Gastrocnemius medialis (tissue), 4 donors: Measurements from ENCODE around the gene MRPL51. TPM values are rescaled to one million over a fixed set of nuclear protein-coding genes. Genes with fewer than 3 reads are reported as not detected.

Source experiments
- ATAC-seq, 2 donors: fragments of 150-250 bp; one replicate each; pipeline ENCODE4 v1.9.1; 2016
- DNase-seq, 2 donors: peaks; one replicate each; pipeline ENCODE4 v3.0.0-alpha.2; 2019
- H3K27ac ChIP-seq, 4 donors: fragments of 200-600 bp; sonication (generic); 1 replicate in 1 of 4; 2 replicates in 3 of 4; pipeline ENCODE4 v1.5.1; 2016 to 2018; ENCODE audit warnings: mild to moderate bottlenecking in 2 of 4, moderate library complexity in 1 of 4
- H3K27me3 ChIP-seq, 3 donors: fragments of 200-600 bp; sonication (generic) in 2 of 3; 1 replicate in 1 of 3; 2 replicates in 2 of 3; pipeline versions ENCODE4 v1.5.1 to v1.6.0; 2016 to 2019; ENCODE audit warnings: mild to moderate bottlenecking in 1 of 3, moderate library complexity in 1 of 3
- H3K36me3 ChIP-seq, 2 donors: fragments of 200-600 bp; sonication (generic) in 1 of 2; one replicate each; pipeline ENCODE4 v1.5.1; 2017 to 2018
- H3K4me1 ChIP-seq, 2 donors: fragments of 200-600 bp; sonication (generic) in 1 of 2; one replicate each; pipeline ENCODE4 v1.5.1; 2016 to 2017; ENCODE audit warnings: mild to moderate bottlenecking in 2 of 2
- H3K4me3 ChIP-seq, 4 donors: fragments of 200-600 bp; sonication (generic) in 3 of 4; 1 replicate in 1 of 4; 2 replicates in 3 of 4; pipeline ENCODE4 v1.5.1; 2016 to 2019; ENCODE audit warnings: mild to moderate bottlenecking in 2 of 4
- H3K9me3 ChIP-seq, 3 donors: fragments of 200-600 bp; sonication (generic) in 2 of 3; 1 replicate in 1 of 3; 2 replicates in 2 of 3; pipeline ENCODE4 v1.5.1; 2016 to 2019
- POLR2A ChIP-seq, 2 donors: fragments of 450-650 bp; IDR thresholded peaks; one replicate each; pipeline ENCODE4 v1.6.1; 2017; ENCODE audit warnings: antibody characterized with exemption in 2 of 2, mild to moderate bottlenecking in 2 of 2, moderate library complexity in 2 of 2
- in situ Hi-C, 4 donors: fragments of 200-750 bp; cut with MboI; loops; one replicate each; pipeline versions ENCODE4 v1.15.0 to v1.8.0; 2017; ENCODE audit warnings: low sequenced_read_pairs in 4 of 4
- intact Hi-C: fragments of 100-400 bp; cut with DNase I; formaldehyde crosslinking; loops from one replicate; pipeline ENCODE4 v1.15.1; 2023; ENCODE audit warnings: low total_unique reads
- total RNA-seq, 4 donors: library from RNA; depleted of rRNA; stranded (reverse); fragments of >200 nt; gene quantifications; one replicate each; pipeline versions ENCODE4 v1.1.0 to v1.2.3, GENCODE V29; 2016
- TF ChIP-seq, protein P1 (sequence below), 5 experiments: fragments of 450-650 bp in 3 of 5; fragments of 200-600 bp in 2 of 5; sonication (generic) in 2 of 5; IDR thresholded peaks in 4 of 5; conservative IDR thresholded peaks in 1 of 5; 1 replicate in 4 of 5; 2 replicates in 1 of 5; pipeline ENCODE4 v1.5.1; 2016 to 2019; ENCODE audit warnings: antibody characterized with exemption in 5 of 5, mild to moderate bottlenecking in 3 of 5, moderate library complexity in 3 of 5

The MRPL51 gene
- total RNA-seq, 4 donors from 2014 or later = 76.6 to 147 (median 124) TPM

DNA sequence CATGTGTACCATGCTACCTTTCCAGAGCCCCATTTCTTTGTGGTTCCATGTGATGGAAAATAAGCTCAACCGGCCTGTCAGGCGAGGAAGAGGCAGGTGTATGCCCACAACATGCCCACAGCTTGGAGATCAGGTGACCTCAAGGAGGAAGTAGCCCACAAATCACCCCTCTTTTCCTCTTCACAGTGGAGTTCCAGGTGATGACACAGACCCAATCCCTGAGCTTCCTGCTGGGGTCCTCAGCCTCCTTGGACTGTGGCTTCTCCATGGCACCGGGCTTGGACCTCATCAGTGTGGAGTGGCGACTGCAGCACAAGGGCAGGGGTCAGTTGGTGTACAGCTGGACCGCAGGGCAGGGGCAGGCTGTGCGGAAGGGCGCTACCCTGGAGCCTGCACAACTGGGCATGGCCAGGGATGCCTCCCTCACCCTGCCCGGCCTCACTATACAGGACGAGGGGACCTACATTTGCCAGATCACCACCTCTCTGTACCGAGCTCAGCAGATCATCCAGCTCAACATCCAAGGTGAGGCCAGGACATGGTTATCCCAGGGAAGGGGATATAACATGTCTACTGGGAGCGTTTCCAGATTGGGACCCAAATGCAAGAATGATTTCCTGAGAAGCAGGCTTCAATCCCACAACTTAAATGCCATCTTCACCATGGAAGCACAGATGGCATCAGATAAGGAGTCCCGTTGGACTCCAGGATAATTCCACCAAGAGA lies 35.7 kb downstream of the MRPL51 start:
- H3K4me3 ChIP-seq = no peak overlapping the region
- intact Hi-C loops (no loop called here), in situ Hi-C loops (loop anchor here in 1 of 4 donors (25.0 kb wide), 1 partner anchor 120 kb away; the partner anchor contains the start of gene TNFRSF1A)
- peaks cover 17 to 20% of the 10 kb centered on the region in 2 donors for H3K4me1 ChIP-seq
- peaks cover 0 to 65% of the 10 kb centered on the region in 2 donors for H3K36me3 ChIP-seq
- no peak for DNase-seq
- H3K27ac ChIP-seq = no peak overlapping the region
- TF ChIP-seq, protein P1, sequence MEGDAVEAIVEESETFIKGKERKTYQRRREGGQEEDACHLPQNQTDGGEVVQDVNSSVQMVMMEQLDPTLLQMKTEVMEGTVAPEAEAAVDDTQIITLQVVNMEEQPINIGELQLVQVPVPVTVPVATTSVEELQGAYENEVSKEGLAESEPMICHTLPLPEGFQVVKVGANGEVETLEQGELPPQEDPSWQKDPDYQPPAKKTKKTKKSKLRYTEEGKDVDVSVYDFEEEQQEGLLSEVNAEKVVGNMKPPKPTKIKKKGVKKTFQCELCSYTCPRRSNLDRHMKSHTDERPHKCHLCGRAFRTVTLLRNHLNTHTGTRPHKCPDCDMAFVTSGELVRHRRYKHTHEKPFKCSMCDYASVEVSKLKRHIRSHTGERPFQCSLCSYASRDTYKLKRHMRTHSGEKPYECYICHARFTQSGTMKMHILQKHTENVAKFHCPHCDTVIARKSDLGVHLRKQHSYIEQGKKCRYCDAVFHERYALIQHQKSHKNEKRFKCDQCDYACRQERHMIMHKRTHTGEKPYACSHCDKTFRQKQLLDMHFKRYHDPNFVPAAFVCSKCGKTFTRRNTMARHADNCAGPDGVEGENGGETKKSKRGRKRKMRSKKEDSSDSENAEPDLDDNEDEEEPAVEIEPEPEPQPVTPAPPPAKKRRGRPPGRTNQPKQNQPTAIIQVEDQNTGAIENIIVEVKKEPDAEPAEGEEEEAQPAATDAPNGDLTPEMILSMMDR (IDR thresholded peaks at IDR 0.05 in 4 of 5, conservative IDR thresholded peaks at IDR 0.05 in 1 of 5) = no peak
- no peak for TF ChIP-seq POLR2A (IDR thresholded peaks at IDR 0.05)
- no peaks in the 10 kb centered on the region for H3K27me3 ChIP-seq
- ATAC-seq = no peak
- no peaks in the 10 kb centered on the region for H3K9me3 ChIP-seq

DNA sequence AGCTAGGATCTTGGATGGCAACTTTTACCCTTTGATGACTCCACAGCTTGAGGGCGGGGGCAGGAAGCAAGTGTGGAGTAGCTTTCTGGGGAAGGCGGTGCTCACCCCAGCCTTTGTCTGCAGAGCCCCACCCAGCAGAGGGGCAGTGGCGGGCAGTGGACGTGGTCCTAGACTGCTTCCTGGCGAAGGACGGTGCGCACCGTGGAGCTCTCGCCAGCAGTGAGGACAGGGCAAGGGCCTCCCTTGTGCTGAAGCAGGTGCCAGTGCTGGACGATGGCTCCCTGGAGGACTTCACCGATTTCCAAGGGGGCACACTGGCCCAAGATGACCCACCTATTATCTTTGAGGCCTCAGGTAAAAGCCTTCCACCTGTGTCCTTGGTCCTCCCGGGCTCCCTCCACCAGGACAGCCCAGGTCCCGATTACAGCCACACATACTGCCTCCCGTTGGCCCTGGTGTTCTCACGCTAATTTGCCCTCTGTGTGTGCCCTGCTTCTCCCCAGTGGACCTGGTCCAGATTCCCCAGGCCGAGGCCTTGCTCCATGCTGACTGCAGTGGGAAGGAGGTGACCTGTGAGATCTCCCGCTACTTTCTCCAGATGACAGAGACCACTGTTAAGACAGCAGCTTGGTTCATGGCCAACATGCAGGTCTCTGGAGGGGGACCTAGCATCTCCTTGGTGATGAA lies 40.0 kb downstream of the MRPL51 start:
- peak overlapping the region; percentile 96 to 99 (median 98) for H3K27ac ChIP-seq
- DNase-seq (peak in 1 of 2 donors; percentile 32), ATAC-seq (peak in 1 of 2 donors; percentile 21)
- no peaks in the 10 kb centered on the region for H3K9me3 ChIP-seq
- H3K4me1 ChIP-seq = peaks cover 18% of the 10 kb centered on the region in 2 donors
- intact Hi-C loops (loop anchor here (5.0 kb wide), 1 partner anchor 111 kb away; the partner anchor contains the start of gene TNFRSF1A), in situ Hi-C loops (loop anchor here in 1 of 4 donors (25.0 kb wide), 1 partner anchor 116 kb away; the partner anchor contains the start of gene TNFRSF1A)
- peak overlapping the region; percentile 72 to 91 (median 84) for H3K4me3 ChIP-seq
- H3K27me3 ChIP-seq = no peaks in the 10 kb centered on the region
- TF ChIP-seq, protein P1 (IDR thresholded peaks at IDR 0.05 in 4 of 5, conservative IDR thresholded peaks at IDR 0.05 in 1 of 5) = no peak
- TF ChIP-seq POLR2A (IDR thresholded peaks at IDR 0.05) = no peak
- H3K36me3 ChIP-seq = peaks cover 0 to 29% of the 10 kb centered on the region in 2 donors

DNA sequence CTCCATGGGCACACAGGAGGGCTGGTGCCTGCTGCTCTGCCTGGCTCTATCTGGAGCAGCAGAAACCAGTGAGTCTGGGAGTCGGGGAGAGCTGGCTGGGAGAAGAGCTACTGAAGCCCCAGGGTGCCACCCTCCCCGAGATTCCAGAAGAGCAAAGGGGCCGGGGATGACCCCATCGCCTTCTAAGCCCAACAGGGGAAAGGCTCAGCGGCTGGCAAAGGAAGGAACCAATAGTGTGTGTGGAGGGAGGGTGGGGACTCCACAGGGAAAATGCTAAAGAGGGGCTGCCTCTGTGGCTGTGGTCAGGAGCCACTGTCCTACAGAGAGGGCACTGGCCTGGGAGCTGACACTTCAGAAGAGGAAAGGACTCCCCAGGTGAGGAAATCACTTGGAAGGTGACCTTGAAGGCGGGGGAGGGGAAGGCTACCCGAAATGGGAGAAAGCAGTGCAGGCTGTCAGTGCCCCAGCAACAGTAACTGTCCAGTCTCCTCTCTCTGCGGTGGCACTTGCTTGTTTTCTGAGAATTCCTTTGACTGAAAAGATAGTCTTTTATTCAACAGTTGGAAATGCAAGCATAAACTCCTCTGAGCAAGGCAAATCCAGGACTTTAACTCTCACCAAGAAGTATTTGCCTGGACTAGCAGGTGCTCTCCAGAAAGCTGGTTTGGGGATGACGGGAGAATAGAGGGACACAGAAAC lies 40.7 kb downstream of the MRPL51 start:
- Histone ChIP-seq H3K9me3 (no peaks in the 10 kb centered on the region), H3K36me3 (peaks cover 0 to 22% of the 10 kb centered on the region in 2 donors), H3K4me3 (peak overlapping the region; percentile 72 to 91 (median 84)), H3K27me3 (no peaks in the 10 kb centered on the region), H3K4me1 (peaks cover 18% of the 10 kb centered on the region in 2 donors), H3K27ac (peak overlapping the region; percentile 96 to 99 (median 98))
- DNase-seq (peak; percentile 30 to 82), ATAC-seq (peak; percentile 29 to 79)
- no peak for TF ChIP-seq POLR2A (IDR thresholded peaks at IDR 0.05)
- TF ChIP-seq, protein P1 (IDR thresholded peaks at IDR 0.05 in 4 of 5, conservative IDR thresholded peaks at IDR 0.05 in 1 of 5) = no peak
- in situ Hi-C loops (loop anchor here in 1 of 4 donors (25.0 kb wide), 1 partner anchor 115 kb away; the partner anchor contains the start of gene TNFRSF1A), intact Hi-C loops (loop anchor here (5.0 kb wide), 1 partner anchor 110 kb away; the partner anchor contains the start of gene TNFRSF1A)
